Activated effector memory CD4-positive, alpha-beta T cell treated with Interleukin-2 at 50 U/mL for 16 hours (primary cell): ENCODE measurements around the gene GATB.

ENCODE experiments used
- DNase-seq: peaks from one replicate; pipeline ENCODE4 v3.0.0-alpha.2; 2020

The GATB gene

GRCh38 chr4:151641983-151642382 lies 118.8 kb downstream of the GATB start:
- no peak for DNase-seq

GRCh38 chr4:151641167-151641566 lies 119.6 kb downstream of the GATB start:
- no peak for DNase-seq

- DNase-seq: no peak
Observed at GRCh38 chr4:151640381-151640780, 120.4 kb downstream of the GATB start.

GRCh38 chr4:151638295-151638858 lies 122.4 kb downstream of the GATB start:
- DNase-seq: no peak

DNA sequence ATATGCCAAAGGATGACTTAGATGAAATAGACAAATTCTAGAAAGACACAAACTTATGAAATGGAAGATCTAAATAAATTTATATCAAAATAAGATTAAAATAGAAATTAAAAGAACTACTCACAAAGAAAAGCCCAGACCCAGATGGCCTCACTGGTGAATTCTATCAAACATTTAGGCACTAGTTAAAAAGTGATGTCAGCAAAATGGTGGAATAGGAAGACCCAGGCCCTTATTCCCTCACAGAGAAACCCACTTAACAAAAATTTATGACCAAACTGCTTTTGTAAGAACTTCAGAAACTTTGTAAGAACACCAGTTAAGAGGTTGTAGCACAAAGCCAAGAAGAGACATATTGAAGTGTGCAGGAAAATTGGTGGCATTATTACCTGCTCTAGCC lies 129.5 kb downstream of the GATB start:
- DNase-seq: no peak

GRCh38 chr4:151629097-151629783 lies 131.6 kb downstream of the GATB start:
- DNase-seq: no peak

DNA sequence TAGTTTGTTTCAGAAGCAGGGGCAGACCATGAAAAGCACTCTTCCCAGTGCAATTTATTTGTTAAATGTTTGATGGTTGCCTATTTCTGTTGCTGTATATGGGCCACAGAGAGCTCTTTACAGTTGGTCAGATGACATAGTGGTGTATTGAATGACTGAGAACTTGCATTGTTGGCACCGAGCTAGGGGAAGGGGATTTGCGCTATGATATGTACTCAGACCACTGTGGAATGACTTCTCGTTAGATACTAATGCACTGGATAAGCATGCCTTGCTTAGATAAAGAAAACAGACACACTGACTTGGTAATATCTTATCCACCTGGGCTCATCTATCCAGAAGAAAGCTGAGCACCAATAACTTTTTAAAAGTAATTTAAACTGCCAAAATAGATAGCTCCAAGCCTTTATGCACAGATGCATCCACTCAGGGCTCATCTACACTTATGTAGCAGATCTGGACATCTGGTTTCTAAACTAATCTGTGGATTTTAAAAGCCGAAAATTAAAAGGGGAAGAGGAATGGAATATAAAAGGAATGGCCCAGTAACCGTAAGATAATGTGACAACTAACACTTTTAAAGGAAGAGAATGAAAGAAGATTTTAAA lies 132.7 kb downstream of the GATB start:
- no peak for DNase-seq

- DNase-seq: no peak
Observed at GRCh38 chr4:151627491-151627890, 133.3 kb downstream of the GATB start.

DNA sequence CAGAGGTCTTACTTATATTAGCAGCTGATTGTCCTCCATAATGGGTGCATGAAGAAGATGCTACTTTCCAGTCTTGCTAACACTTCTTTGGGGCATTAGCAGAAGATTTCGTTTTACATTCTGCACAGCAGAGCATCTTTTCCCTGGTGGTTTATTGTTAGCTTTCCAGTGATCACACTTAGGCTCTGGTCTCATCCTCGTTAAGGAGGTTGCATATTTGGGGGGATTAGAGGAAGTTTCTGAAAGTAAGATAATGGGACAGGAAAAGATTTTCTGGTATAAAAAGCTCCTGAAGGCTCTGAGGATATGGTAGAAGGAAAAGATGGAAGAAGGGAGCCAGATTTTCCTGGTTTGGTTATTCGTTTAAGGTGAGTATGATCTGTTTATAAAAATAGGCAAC lies 134.1 kb downstream of the GATB start:
- DNase-seq: no peak

GRCh38 chr4:151626228-151626627 lies 134.6 kb downstream of the GATB start:
- DNase-seq: no peak

- DNase-seq: no peak
Observed at GRCh38 chr4:151624626-151625565, 135.9 kb downstream of the GATB start.
